ENCODE results near the gene LONP1.
A peak's percentile ranks its signal among the peaks of the same experiment; 100 is the strongest.

Gene LONP1

DNA sequence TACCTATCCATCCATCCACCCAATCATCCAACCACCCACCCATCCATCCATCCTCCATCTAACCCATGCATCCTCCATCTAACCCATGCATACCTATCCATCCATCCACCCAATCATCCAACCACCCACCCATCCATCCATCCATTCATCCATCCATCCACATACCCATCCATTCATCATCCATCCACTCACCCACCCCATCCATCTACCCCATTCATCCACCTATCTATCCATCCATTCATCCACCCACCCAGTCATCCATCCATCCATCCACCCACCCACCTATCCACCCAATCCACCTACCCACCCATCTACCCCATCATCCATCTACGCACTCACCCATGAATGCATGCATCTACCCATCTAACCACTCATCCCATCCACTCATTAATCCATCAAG is 46.2 kb downstream of the LONP1 start:
- TF ChIP-seq POLR2A (IDR thresholded peaks at IDR 0.05; ENCODE audit: low read depth, low read length), result no peak
- FAIRE-seq, result no peak

DNA sequence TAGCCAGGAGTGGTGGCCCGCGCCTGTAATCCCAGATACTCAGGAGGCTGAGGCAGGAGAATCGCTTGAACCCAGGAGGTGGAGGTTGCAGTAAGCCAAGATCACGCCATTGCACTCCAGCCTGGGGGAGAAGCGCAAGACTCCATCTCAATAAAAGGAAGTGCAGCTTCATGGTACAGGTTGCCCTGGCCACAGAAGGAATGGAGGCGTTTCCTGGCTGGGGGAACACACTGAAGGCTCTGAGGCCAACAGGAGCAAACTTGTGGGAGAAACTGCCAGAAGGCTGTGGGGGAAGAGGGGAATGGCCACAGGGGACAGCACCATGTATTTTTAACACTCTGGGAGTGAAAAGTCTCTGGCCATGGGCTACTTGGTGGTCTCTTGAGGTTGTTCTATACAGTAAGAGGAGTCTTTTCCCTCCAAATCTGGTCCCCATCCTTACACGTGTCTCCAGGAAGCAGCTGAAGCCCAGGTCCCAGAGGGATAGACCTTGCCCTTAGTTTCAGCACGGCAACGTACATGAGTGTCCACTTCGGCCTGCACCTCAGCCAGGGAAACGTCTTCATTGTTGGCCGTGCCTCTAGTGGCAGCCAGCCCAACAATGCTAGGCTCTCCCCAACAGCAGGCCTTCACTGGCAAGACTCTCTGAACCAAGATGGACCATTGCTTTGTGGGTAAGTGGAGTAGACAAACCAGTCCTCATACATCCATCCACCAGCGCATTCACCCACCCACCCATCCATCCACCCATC is 47.1 kb downstream of the LONP1 start:
- DNase-seq (ENCODE audit: insufficient read length, low spot score), result no peak
- TF ChIP-seq POLR2A (IDR thresholded peaks at IDR 0.05; ENCODE audit: low read depth, low read length), result no peak
- no peak for FAIRE-seq

More for the DNA sequence above, 46.2 kb downstream of the LONP1 start:
- DNase-seq (ENCODE audit: insufficient read length, low spot score), result no peak

GRCh38 chr19:5671600-5671999 is 48.3 kb downstream of the LONP1 start:
- FAIRE-seq, result no peak
- no peak for DNase-seq (ENCODE audit: insufficient read length, low spot score)
- TF ChIP-seq POLR2A (IDR thresholded peaks at IDR 0.05; ENCODE audit: low read depth, low read length), result no peak

DNA sequence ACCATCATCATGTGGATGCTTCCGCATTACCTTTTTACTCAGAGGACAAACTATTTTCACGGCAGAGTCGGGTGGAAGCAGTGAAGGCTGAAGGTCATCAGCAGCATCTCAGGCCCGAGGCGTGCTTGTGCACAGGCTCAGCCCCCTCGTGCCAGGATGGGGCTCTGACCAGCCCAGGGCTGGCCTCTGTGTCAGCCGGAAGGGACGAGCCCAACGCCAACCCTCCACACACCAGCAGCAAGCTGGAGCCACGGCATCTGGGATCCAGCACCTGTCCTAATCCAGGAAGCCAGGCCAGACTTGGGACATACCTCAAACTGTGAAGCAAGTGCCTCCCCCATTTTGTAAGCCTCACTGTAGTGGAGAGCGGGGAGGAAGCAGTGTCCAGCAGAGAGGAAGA is 50.7 kb downstream of the LONP1 start:
- DNase-seq (ENCODE audit: insufficient read length, low spot score), result no peak
- no peak for TF ChIP-seq POLR2A (IDR thresholded peaks at IDR 0.05; ENCODE audit: low read depth, low read length)
- FAIRE-seq, result no peak

- TF ChIP-seq POLR2A (IDR thresholded peaks at IDR 0.05; ENCODE audit: low read depth, low read length), result no peak
- FAIRE-seq (no peak), DNase-seq (ENCODE audit: insufficient read length, low spot score) (no peak)
Observed at GRCh38 chr19:5667751-5668271, 52.1 kb downstream of the LONP1 start.

GRCh38 chr19:5666921-5667610 is 52.9 kb downstream of the LONP1 start:
- TF ChIP-seq POLR2A (IDR thresholded peaks at IDR 0.05; ENCODE audit: low read depth, low read length), result no peak
- no peak for FAIRE-seq
- DNase-seq (ENCODE audit: insufficient read length, low spot score), result no peak

GRCh38 chr19:5665781-5666513 is 54.0 kb downstream of the LONP1 start:
- peak; percentile 71 for DNase-seq (ENCODE audit: insufficient read length, low spot score)
- no peak for TF ChIP-seq POLR2A (IDR thresholded peaks at IDR 0.05; ENCODE audit: low read depth, low read length)
- peak; percentile 65 for FAIRE-seq

- DNase-seq (ENCODE audit: insufficient read length, low spot score), result no peak
- no peak for TF ChIP-seq POLR2A (IDR thresholded peaks at IDR 0.05; ENCODE audit: low read depth, low read length)
- FAIRE-seq, result no peak
Observed at GRCh38 chr19:5664515-5664914, 55.4 kb downstream of the LONP1 start.

DNA sequence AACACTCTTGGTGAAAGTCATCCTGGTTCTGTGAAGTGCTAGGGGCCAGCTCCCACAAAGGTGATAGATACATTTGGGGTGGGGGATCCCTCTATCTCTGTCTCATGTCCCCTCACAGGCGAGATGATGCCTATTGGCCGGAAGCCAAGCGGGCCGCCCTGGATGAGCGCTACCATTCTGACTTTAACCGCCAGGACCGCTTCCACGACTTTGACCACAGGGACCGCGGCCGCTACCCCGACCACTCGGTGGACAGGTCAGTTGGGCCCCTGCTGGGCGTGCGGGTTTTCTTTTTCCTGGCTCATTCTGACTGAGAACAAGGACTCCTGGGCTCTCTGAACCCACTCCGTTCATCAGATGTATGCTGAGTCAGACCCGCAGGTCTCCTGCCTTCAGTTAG is 56.0 kb downstream of the LONP1 start:
- no peak for FAIRE-seq
- no peak for TF ChIP-seq POLR2A (IDR thresholded peaks at IDR 0.05; ENCODE audit: low read depth, low read length)
- DNase-seq (ENCODE audit: insufficient read length, low spot score), result no peak

GRCh38 chr19:5661483-5661882 is 58.5 kb downstream of the LONP1 start:
- no peak for TF ChIP-seq POLR2A (IDR thresholded peaks at IDR 0.05; ENCODE audit: low read depth, low read length)
- DNase-seq (ENCODE audit: insufficient read length, low spot score) (no peak), FAIRE-seq (no peak)

- no peak for DNase-seq (ENCODE audit: insufficient read length, low spot score)
- no peak for FAIRE-seq
- TF ChIP-seq POLR2A (IDR thresholded peaks at IDR 0.05; ENCODE audit: low read depth, low read length), result no peak
Observed at GRCh38 chr19:5655412-5655811, 64.5 kb downstream of the LONP1 start.

DNA sequence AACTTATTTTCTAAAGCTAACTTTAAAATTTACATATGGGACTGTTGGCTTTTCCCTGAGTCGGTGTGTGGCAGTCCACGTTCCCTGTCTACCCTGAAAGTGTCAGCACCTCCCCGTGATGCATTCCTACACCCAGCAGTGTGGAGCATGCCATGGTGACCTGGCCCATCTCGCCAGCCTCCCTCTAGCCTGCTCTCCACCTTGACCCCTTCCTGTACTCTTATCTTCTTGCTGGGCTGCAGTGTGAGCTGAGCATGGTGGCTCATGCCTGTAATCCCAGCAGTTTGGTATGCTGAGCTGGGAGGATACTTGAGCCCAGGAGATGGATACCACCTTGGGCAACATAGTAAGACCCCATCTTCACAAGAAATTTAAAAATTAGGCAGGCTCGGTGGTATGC is 65.0 kb downstream of the LONP1 start:
- DNase-seq (ENCODE audit: insufficient read length, low spot score) (no peak), FAIRE-seq (no peak)
- TF ChIP-seq POLR2A (IDR thresholded peaks at IDR 0.05; ENCODE audit: low read depth, low read length), result no peak

- FAIRE-seq, result no peak
- no peak for TF ChIP-seq POLR2A (IDR thresholded peaks at IDR 0.05; ENCODE audit: low read depth, low read length)
- no peak for DNase-seq (ENCODE audit: insufficient read length, low spot score)
Observed at GRCh38 chr19:5652261-5652660, 67.7 kb downstream of the LONP1 start.

DNA sequence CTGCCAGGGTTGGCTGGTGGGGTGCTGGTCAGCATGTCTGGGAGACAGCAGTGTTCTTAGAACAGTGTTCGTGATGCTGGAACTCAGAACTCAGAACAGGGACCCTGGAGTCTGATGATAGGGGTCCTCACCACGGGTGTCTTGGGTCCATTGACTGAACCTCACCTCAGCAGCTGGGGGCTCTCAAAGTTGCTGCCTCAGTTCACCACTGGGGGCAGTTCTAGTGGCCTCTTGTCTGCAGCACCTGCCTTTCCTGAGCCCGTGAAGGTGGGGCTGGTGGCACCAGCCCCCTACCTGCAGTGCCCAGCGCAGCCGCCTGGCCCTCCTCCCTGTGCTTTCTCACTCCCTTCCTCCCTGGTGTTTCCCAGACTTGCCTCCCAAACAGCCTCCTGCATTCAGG is 68.6 kb downstream of the LONP1 start:
- DNase-seq (ENCODE audit: insufficient read length, low spot score), result no peak
- no peak for TF ChIP-seq POLR2A (IDR thresholded peaks at IDR 0.05; ENCODE audit: low read depth, low read length)
- no peak for FAIRE-seq

All from H54 (cell line).